Nucleus accumbens (tissue), 56 donors: ENCODE measurements around the gene DBNDD2.

Experiments
- DNase-seq, 56 donors: peaks; one replicate each; lab custom pipeline; 2025; lab: John Stamatoyannopoulos, UW

DBNDD2 gene

GRCh38 chr20:45413479-45413878 is 5.4 kb downstream of the DBNDD2 start:
- DNase-seq = no peak

DNA sequence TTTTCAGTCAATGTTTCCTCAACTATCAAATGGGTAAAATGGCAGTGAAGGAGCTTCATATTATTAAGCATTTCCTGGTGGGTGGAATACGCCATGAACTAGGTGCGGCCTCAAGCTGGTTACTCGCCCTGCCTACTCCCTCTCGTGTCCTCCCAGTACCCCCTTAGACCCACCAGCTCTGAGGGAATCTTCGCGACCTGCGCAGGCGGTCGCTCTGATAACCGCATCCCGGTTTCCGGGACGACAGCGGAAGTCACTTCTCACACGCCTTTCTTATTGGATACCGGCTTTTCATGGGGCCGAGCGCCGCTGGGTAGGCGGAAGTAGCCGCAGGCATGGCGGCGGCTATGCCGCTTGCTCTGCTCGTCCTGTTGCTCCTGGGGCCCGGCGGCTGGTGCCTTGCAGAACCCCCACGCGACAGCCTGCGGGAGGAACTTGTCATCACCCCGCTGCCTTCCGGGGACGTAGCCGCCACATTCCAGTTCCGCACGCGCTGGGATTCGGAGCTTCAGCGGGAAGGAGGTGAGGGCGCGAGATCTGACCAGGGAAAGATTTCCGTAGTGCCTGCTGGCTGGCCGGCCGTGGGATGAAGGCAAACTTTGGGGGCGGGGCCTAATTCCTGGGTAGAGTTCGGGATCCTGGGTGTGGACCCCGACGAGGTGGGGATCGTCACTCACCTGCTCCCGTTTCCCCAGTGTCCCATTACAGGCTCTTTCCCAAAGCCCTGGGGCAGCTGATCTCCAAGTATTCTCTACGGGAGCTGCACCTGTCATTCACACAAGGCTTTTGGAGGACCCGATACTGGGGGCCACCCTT is 7.9 kb downstream of the DBNDD2 start, which contains the start of gene PIGT:
TSS of gene PIGT (plus strand) at position 320 of the 816 bp plus-strand sequence. CDS start at position 336, 16 bp downstream.
- peak in 55 of 56 donors; percentile 49 to 95 (median 81) for DNase-seq

DNA sequence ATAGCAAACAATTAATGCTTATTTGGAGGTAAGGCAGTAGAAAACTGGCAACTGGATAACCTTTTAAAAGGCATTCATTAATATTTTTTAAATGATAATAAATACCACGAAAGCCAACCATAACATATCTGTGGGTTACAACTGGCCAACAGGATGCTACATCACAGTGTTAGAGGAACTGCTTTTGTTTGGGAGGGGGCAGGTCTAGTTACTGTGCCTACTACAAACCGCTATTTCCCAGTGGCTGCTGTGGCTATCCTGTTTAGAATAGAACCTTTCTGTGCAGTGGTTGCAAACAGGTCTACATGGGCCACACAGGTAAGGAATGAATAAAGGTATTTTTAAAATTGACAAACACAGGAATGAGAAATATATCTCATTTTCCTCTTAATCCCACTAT is 8.8 kb downstream of the DBNDD2 start:
- no peak for DNase-seq

DNA sequence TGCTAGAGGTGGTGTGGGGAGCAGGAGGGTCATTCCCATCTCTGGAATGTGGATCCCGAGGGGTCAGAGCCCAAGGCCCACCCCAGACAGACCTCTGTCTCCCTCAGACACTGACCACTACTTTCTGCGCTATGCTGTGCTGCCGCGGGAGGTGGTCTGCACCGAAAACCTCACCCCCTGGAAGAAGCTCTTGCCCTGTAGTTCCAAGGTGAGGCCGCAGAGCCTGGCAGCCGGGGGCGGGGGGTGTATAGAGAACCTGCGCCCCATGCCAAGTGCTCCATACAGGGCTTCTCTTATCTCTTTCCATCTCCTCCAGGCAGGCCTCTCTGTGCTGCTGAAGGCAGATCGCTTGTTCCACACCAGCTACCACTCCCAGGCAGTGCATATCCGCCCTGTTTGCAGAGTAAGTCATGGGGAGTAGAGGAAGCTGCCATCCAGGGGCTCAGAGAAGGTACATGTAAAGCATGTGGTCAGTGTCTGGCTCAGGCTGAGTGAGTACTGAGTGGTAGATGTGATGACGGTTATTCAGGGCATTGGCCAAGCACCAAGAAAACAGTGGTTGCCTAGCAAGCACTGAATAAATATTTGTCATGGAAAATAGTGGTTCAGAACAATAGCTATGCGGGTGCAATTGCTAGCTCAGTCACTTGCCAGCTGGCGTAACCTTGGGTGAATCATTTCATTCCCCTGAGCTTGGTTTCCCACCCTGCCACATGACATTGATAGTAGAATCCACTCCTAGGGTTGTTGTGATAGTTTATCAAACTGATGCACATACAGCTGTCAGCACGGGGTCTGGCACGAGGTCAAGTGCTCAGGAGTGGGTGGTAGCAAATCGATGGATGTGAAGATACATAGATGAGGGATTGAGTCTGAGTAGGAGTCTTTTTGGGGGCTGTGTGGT is 11.4 kb downstream of the DBNDD2 start:
- DNase-seq = peak in 10 of 56 donors; percentile 7 to 76 (median 16)

- DNase-seq = no peak
These were observed 12.0 kb downstream of the DBNDD2 start for GRCh38 chr20:45420125-45420524.

GRCh38 chr20:45423700-45424099 is 15.6 kb downstream of the DBNDD2 start:
- no peak for DNase-seq

DNA sequence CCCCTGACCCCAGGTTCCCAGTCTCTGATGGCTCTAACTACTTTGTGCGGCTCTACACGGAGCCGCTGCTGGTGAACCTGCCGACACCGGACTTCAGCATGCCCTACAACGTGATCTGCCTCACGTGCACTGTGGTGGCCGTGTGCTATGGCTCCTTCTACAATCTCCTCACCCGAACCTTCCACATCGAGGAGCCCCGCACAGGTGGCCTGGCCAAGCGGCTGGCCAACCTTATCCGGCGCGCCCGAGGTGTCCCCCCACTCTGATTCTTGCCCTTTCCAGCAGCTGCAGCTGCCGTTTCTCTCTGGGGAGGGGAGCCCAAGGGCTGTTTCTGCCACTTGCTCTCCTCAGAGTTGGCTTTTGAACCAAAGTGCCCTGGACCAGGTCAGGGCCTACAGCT is 17.5 kb downstream of the DBNDD2 start:
- DNase-seq = no peak

GRCh38 chr20:45426320-45427016 is 18.4 kb downstream of the DBNDD2 start:
- DNase-seq = peak in 39 of 56 donors; percentile 5 to 80 (median 42)

- DNase-seq = no peak
These were observed 19.4 kb downstream of the DBNDD2 start for GRCh38 chr20:45427236-45428149.

GRCh38 chr20:45429618-45430017 is 21.5 kb downstream of the DBNDD2 start:
- DNase-seq = peak in 15 of 56 donors; percentile 5 to 47 (median 29)

DNA sequence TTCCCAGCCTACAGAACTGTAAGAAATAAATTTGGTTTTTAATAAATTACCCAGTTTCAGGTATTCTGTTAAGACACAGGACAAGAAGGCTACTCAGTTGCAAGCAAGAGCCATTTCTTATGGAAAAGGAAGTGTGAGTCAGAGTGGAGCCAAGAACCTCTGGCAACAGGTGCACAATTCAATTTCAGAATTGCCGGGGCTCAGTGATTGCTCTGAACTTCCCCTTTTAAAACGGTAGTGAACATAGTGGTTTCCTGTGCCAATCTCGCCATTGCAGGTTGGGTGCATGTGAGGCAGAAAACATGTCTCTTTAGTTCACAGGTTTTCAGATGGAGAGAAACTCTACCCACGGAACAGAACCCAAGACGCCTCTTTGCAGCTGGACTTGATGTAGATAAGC is 24.2 kb downstream of the DBNDD2 start:
- DNase-seq = no peak

- peak in 54 of 56 donors; percentile 24 to 95 (median 84) for DNase-seq
These were observed 25.2 kb downstream of the DBNDD2 start for GRCh38 chr20:45433316-45433715.

GRCh38 chr20:45433976-45434375 is 25.9 kb downstream of the DBNDD2 start:
- no peak for DNase-seq

DNA sequence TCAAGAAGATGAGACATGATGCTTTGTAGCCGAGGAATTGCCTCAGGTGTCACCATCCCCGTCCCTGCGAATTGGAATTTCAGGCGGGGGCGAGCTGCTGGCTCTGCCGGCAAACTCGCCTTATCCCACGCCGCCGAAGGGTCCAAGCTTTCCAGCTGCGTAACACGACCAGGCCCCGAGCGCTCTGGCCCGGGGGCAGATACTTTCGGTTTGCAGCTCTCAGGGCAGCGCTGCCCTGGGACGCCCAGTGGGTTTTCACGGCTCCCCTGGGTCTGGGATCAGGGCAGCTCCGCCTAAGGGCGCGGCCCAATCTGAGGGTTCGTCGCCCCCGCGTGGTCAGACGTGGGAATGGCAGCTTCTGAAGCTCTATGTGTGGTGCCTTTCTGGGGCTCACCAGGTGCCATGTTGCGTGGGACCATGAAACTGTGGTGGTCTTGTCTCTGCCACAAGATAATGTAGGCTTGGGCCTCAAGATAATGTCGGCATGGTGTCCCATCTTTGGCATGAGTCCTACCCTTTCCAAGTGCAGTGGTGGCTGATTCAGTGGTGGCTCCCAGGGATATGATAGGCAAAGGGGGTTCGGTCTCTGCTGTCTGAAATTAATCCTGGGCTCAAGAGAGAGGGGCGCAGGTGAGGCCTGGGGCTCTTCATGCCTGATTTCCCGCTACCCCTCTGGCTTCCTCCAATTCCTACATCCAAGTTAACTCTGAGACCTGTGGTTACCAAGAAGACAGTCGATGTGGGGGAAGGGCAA is 28.8 kb downstream of the DBNDD2 start:
- peak; percentile 15 to 94 (median 81) for DNase-seq

DNA sequence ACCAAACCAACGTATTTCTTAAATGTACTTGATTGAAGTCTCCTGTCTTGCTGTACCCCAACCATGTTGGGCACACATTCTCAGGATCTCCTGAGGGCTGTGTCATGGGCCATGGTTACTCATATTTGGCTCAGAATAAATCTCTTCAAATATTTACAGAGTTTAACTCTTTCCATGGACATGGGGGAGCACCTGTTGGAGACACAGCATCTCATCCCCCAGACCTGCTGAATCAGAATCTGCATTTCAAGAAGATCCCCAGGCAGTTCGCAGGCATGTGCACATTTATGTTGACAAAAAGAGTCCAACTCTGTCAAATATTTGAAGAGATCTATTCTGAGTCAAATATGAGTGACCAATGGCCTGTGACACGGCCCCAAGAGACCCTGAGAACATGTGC is 32.3 kb downstream of the DBNDD2 start:
- no peak for DNase-seq

DNA sequence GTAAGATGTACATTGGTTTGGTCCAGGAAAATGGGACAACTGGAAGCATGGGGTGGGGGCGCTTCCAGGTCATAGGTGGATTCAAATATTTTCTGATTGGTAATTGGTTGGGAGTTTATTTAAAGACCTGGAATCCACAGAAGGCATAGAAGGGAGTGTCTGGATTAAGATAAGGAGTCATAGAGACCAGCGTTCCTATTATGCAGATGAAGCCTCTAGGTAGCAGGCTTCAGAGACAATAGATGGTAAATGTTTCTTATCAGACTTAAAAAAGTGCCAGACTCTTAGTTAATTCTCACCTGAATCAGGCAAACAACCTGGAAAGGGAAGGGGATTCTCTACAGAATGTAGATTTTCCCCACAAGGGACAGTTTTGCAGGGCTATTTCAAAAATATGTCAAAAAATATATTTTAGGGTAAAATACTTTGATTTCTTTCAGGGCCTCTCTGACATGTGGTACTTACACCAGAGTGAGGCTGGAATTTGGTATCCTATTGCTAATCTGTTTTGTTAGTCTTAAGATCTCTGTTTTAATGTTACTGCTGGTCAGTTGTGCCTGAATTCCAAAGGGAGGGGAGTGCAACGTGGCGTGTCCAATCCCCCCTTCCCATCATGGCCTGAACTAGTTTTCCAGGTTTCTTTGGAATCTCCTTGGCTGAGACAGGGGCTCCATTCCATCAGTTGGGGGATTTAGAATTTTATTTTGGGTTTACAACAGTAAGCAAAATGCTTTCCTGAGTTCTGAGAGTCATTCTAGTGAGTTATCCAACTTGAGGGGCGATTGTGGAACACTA is 33.0 kb downstream of the DBNDD2 start:
- no peak for DNase-seq

GRCh38 chr20:45441746-45442145 is 33.7 kb downstream of the DBNDD2 start:
- no peak for DNase-seq

- DNase-seq = no peak
These were observed 36.0 kb downstream of the DBNDD2 start for GRCh38 chr20:45444050-45444449.
